GM19099 (cell line): ENCODE measurements around the gene C10orf62.

Experiments used
- POLR2A ChIP-seq: IDR thresholded peaks from 3 replicates; pipeline ENCODE4 v1.6.1; 2011; ENCODE audit warnings: low read depth; ENCODE audit not compliant: insufficient read length; ENCODE audit errors: extremely low read depth

Gene C10orf62

GRCh38 chr10:97582169-97582568, 7.4 kb upstream of the C10orf62 start:
- no peak for TF ChIP-seq POLR2A

- no peak for TF ChIP-seq POLR2A
These were observed 6.0 kb upstream of the C10orf62 start for GRCh38 chr10:97583476-97583875.

DNA sequence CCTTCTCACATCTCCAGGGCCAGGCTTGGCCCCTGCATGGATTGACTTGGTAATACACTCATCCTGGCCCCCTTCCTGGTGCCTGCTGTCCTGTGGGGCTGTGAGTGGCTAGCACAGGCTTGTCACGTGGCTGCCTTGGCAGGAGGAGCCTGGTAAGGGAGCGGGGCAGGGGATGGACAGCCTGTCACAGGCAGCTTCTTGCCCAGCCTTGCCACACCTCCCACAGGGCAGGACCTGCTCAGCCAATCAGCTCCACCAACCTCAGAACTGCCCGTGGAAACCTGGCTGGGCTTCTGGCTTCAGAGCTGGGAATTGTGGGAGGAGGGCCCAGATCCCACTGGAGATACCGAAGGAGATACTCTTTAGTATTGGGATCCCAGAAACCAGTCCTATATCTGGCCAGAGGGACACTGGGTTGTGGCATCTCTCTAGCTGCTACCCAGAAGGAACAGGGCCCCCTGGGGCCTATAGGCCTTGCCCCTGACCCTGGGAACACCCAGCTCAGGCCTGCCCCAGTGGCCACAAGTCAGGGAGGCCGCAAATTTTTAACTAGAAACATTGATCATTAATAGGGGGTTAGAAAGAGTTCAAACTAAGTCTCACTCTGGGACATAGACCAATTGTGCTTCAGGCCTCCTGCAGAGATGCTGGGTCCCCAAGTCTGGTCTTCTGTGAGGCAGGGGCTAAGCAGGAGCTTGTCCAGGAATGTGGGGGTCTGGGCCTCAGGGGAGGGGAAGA, 5.3 kb upstream of the C10orf62 start, which contains the start of gene HOGA1:
Gene HOGA1 (plus strand): TSS at position 330 of the 738 bp plus-strand sequence. CDS start 315 bp downstream, at position 645.
- TF ChIP-seq POLR2A, result no peak

DNA sequence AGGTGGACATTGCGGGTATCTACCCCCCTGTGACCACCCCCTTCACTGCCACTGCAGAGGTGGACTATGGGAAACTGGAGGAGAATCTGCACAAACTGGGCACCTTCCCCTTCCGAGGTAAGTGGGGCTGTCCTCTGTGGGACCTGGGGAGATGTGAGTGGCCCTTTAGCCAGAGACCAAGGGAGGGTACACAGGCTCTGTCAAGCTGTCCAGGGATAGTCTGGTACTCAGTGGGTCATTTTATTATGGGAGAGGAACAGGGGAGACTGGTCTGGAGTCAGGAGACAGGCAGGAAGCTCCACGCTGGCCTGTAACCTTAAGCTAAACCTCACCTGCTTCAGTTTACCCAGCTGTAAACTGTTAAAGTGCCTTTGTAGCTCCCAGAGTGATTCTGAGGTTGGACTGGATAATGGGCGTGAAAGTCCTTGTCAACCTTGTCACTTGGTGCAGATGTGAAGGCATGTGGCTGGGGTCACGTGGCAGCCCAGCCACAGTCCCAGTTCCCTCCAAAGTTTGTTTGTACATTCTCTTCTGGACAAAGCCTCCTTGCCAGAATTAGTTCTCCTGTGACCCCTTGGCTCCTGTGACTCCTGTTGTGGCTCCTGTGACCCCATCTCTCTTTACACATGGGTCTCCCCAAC, 4.6 kb upstream of the C10orf62 start:
- TF ChIP-seq POLR2A, result no peak

DNA sequence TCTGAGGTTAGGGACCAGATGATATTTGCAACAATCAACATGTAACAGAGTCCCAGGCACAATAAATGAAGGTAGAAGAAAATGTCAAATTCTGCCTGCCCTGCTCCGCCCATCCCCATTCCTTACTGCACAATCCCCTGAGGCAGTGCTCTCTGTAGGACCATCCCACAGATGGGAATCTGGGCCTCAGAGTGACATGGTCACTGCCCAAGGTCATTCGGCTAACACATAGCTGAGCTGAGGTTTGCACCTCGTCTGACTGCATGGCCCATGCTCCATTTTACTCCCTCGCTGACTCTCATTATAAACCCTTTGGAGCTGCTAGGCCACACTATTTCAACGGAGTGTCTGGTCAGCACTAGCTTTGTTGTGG, 4.1 kb upstream of the C10orf62 start:
- no peak for TF ChIP-seq POLR2A

DNA sequence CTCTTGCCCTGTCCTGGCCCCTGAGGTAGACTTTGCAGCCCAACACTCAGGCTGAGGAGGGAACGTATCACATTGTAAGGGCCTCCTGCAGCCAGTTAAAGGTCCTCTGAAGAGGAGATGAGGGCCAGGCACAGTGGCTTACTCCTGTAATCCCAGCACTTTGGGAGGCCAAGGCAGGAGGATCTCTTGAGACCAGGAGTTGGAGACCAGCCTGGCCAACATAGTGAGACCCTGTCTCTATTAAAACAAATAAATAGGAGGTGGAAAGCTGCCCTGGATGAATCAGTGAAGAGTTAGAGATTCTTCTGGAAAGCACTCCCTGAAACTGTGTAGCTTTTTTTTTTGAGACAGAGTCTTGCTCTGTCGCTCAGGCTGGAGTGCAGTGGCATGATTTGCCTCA, 2.3 kb upstream of the C10orf62 start:
- TF ChIP-seq POLR2A, result no peak

DNA sequence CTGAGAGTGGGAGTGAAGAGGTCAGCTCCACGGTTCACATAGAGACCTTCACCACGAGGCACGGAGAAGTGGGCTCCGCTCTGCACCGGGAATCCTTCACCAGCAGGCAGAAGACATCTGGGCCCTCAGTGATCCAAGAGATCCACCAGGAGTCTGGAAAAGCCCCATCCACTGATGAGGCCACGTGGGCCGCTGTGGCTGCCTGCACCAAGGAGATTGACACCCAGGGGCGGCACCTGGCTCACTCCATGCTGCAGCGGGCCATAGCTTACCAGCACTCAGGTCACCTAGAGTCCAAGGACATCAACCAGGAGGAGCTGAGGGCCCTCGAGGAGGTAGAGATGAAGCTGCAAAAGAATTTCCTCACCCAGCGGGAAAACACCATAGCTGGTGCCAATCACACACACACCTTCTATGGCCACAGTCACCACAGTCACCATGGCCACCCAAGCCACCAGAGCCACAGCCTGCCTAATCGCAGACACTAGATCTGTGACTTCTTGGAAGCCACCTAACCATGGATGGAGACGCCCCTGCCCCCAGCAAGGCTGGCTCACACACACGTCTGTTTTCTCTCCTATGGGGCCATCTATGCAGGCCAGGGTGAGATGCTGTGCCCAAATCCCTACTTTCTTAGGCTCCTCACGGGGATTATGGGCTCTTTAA, 694 bp downstream of the C10orf62 start:
- no peak for TF ChIP-seq POLR2A

GRCh38 chr10:97590748-97591495, 1.4 kb downstream of the C10orf62 start:
- no peak for TF ChIP-seq POLR2A

DNA sequence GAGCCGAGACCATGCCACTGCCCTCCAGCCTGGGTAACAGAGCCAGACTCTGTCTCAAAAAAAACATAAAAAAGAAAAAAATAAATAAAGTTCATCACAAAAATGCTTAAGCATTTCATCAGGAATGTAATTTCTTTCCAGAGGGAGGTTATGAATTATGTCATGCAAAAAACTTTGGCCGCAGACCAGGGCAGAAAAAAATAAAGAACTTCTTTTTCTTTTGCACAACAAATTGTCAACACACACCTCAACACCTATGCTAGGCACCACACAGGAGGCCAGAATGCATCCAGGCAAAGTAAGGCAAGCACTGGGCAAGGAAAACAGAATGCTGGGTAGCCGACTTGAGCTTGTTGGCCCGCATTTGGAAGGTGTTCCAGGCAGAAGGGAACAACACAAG, 3.9 kb downstream of the C10orf62 start:
- TF ChIP-seq POLR2A, result no peak

- TF ChIP-seq POLR2A, result no peak
These were observed 6.9 kb downstream of the C10orf62 start for GRCh38 chr10:97596101-97597082.

DNA sequence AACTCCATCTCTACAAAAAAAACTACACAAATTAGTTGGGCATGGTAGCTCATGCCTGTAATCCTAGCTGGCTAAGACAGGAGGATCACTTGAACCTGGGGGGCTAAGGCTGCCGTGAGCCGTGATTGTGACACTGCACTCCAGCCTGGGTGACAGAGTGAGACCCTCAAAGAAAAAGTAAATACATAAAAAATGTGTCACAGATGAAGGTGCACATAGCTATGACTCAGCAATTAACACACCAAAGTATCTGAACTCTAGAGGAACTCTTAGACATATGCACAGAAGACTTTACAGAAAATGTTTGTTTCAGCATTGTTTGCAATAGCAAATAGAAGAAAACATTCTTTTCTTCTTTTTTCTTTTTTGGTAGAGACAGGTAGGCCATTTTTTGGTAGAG, 8.3 kb downstream of the C10orf62 start:
- no peak for TF ChIP-seq POLR2A

DNA sequence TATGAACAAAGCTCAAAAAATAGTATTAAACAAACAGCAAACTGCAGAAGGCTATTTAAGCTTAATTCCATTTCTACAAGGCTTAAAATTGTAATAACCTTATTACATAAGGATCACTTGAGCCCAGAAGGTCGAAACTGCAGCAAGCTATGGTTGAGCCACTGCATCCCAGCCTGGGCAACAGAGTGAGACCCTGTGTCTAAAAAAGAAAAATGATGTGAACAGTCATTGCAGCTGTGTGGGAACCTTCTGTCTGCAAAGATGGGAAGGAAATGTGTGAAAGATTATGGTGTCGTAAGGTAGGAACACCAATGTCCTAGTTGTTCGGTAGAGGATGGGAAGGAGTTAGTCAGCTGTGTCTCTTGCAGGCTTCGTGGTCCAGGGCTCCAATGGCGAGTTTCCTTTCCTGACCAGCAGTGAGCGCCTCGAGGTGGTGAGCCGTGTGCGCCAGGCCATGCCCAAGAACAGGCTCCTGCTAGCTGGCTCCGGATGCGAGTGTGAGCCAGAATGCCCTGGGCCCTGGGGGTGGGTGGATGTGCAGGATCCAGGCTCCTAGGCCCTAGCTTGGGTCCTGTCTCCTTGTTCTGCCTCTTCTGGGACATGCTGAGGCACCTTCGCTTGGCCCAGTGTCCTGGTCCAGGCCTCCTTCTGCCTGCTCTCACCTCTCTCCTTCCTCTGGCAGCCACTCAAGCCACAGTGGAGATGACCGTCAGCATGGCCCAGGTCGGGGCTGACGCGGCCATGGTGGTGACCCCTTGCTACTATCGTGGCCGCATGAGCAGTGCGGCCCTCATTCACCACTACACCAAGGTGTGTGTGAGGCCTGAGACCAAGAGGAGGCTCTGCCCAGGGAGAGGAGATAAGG, 9.1 kb downstream of the C10orf62 start:
- no peak for TF ChIP-seq POLR2A

DNA sequence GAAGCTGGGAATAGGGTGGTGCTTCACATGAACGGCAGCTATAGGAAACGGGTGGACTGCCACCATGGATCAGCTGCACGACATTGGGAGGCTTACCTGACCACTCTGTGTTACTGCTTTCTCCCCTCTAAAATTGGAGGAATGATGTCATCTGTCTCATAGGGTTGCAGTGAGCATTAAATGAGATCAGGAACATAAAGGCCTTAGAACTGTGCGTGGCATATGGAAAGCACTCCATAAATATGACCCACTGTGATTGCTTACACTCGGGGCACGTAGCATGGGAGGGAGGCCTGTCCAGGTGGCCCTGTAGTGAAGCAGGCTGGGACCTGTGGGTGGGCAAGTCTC, 9.7 kb downstream of the C10orf62 start:
- TF ChIP-seq POLR2A, result no peak
